ENCODE data around the gene TIMP3. TPM values are rescaled to one million over a fixed set of nuclear protein-coding genes. Genes with fewer than 3 reads are reported as not detected.

Gene TIMP3
- total RNA-seq, 1 donor from 2014 or later = 288 TPM

DNA sequence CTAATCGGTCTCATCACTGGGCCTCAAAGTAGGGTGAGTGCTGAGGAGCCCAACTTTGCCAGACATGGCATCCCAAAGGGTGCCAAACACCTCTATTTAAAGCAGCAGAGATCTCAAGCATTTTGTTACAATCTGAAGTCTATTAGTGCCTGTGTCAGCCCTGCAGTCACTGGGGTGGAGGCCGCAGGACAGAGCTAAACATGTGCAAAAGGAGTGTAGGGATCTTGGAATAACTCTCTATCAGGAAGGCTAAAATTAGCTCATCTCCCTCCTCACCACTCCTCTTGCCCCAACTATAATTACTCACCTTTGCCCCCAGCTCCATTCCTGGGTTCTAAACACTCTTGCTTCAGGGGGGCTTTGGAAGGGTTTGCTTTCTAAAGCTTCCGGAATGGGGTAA, 87.5 kb downstream of the TIMP3 start:
- DNase-seq (ENCODE audit: missing footprints) (no peak), ATAC-seq (peak; percentile 80)
- intact Hi-C loops (cut with DNase I) = loop anchor here (5.0 kb wide), 1 partner anchor 37 kb away; no protein-coding TSS in a partner anchor

DNA sequence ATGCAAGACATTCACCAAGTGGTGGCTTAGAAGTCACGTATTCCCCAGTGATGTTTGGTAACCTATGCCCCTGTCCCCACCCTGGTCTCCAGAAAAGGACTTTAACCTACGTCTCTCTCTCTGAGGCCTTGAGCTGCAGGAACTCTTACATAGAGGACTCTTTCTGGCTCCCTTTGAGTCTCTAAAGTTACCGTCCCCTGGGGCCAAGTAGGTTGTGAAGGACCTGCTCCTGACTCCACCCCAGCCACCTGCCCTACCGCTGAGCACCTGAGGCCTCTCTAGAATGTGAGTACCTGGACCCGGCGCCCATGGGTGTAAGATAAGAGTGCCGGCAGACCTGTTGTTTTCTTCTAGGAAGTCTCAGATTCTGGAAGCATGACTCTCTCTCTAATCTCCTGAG, 95.4 kb downstream of the TIMP3 start:
- DNase-seq (ENCODE audit: missing footprints) (no peak), ATAC-seq (no peak)
- intact Hi-C loops (cut with DNase I) = no loop called here

DNA sequence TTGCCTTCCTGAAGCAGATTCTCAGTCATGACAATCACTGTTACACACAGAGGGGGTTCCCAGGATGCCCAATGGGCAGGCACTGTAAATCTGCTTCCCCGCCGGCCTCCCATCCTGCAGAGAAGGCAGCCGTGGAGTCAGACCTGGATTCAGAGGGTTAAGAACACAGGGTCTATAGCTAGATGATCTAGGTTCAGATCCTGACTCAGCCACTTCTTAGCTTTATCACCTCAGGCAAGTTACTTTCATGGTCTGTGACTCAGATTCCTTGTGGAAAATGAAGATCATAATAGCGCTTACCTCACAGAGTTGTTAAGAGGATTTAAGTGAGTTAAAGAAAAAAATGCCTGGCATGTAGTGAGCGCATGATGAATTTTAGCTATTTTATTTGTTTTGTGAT, 95.9 kb downstream of the TIMP3 start:
- no peak for ATAC-seq
- intact Hi-C loops (cut with DNase I) = no loop called here
- peak; percentile 18 for DNase-seq (ENCODE audit: missing footprints)

DNA sequence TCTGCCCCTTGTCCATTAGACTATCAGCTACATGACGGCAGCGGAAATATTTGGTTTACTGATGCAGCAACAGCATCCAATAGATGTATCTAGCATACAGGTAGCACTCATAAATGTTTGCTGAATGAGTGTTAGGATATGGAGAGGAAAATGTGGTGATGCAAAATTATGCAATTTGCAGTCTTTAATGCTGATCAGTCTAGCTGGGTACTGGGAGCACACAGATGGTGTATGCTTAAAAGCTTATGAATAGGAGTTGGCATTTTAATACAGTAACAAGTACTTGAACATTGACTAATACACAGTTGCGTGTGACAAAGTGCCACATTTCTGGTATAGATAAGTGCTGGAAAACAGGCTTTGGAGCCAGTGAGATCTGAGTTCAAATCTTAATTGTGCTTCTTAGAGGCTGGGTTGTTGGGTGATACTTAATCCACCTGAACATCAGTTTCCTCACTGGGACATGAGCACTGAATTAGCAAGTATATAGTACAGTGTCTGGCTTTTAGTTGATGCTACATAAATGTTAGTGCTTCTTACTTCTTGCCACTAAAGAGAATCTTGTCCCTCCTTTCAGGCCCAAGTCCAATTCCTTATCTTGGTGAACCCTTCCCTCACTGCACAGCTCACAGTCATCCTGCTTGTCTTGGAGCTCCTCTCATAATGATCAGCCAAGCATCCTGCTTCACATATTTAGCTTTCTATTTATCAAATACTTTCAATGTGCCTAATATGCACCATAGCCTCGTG, 99.6 kb downstream of the TIMP3 start:
- ATAC-seq = no peak
- intact Hi-C loops (cut with DNase I) = no loop called here
- no peak for DNase-seq (ENCODE audit: missing footprints)

DNA sequence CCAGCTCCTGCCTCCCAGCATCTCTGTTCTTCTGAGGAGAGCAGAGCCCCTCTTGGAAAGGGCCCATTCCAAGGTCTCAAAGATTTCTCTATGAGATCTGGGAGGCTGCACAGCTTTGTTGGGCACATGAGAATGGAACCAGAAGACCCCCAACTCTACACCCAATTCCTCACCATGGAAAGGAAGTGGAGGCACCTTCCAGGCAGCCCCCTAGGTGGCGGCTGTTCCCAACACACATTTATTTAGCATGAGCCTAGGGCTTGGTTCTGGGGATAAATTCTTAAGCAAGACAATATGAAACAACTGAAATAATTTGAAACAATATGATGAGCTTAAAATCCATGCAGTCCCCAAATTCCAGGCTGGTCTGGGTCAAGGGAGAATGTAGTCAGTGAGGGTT, 100.4 kb downstream of the TIMP3 start:
- intact Hi-C loops (cut with DNase I) = no loop called here
- ATAC-seq = no peak
- no peak for DNase-seq (ENCODE audit: missing footprints)

DNA sequence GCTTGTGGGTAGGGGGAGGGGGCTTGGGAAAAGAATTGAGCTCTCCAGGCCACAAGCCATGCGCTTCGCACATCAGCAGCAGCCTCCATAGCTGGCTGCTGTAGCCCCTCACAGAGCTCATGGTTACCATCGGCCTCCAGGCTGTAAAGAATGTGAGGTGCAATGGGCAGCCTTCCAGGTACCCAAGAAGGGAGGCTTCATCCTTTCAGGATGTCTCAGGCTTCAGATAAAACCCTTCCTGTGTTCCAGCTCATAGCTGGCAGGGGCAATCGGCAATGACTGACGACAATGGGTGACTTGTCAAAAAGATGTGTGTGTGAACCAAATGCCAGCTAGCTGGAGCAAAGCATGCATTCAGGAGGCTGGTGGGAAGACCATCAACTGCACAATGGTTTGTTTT, 102.0 kb downstream of the TIMP3 start:
- ATAC-seq (no peak), DNase-seq (ENCODE audit: missing footprints) (no peak)
- intact Hi-C loops (cut with DNase I) = no loop called here

DNA sequence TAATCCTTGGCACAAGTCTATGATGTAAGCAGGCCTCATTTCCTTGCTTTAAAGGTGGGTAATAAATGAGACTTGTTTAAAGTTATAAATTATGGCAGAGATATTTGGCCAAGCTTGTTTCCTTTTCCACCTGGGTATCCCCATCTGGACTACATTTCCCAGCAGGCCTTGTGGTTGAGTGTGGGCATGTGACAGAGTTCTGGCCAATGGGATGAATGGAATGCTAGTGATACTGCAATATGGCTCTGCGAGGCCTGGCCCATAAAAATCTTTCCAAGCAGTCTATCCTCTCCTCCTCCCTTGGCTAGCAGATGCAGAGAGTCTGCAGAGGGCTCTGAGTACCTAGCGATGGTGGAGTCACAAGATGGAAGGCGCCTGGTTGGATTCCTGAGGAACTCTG, 102.5 kb downstream of the TIMP3 start:
- ATAC-seq (peak; percentile 73), DNase-seq (ENCODE audit: missing footprints) (no peak)
- intact Hi-C loops (cut with DNase I) = no loop called here

DNA sequence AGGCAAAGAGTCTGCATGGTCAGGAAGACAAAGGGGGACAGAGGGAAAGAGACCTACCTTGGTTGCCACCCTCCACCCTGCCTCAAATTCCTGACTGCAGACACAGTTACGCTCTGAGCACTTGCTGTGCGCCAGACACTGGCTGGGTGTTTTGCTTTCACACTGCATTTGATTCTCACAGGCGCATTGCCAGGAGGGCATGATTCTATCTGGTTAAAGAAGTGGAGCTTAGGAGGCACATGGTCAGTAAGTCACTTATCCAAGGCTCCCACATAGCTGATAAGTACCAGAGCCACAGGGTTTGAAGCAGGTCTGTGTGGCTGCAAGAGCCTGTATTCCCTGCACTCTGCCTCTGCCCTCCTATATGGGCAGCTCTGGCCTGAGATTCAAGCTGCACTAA, 103.9 kb downstream of the TIMP3 start:
- ATAC-seq = peak; percentile 27
- DNase-seq (ENCODE audit: missing footprints) = no peak
- intact Hi-C loops (cut with DNase I) = no loop called here

DNA sequence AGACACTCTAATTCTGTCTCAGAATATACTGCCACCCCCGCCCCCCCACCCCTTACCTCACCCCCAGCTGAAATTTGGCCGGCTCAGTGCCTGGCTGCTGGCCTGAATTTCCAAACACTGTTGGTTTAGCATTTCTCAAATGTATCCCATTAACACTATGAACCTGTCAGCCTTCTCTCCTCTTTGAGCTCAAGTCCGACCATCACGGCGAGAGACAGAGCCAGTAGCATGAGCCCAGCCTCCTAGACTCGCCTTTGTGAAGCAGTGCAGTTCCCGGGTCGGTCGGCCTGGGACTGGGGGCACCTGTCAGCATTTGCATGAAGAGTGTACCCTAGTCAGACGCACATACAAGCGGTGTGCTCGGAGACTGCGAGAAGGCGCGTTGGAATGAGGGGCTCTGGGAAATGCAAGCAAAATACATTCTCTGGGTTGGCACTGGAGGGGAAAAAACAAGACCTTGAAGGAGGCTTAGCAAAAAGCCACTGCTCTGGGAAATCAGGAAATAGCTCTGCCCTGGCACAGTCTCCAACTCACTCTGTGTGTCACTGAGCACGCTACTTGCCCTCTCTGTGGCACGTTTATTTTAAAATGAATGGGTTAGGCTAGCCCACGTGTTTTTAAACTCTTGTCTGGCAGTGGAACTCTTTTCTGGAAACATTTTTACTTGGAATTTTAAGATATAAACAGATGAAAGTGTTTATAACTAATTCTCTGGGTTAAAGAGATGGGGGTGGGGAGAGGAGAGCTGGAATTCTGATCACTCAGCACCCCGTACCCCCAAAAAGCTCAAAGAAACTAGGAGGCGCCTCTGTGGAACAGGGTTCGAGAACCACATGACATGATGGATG, 108.3 kb downstream of the TIMP3 start:
- DNase-seq (ENCODE audit: missing footprints) (no peak), ATAC-seq (no peak)
- intact Hi-C loops (cut with DNase I) = no loop called here

DNA sequence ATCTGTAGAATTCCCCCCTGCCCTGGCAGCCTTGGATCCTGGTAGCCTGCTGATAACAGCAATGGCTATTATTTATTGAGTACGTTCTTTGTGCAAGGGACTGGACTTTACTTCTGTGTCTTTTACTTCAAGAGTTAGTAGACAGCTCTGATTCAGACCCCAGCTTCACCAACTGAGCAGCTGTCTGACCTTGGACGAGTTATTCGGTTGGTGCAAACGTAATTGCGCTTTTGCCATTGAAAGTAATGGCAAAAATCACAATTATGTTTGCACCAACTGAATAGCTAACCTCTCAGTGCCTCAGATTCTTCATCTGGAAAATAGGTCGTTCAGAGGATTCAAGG, 108.9 kb downstream of the TIMP3 start:
- ATAC-seq (no peak), DNase-seq (ENCODE audit: missing footprints) (no peak)
- intact Hi-C loops (cut with DNase I) = no loop called here

DNA sequence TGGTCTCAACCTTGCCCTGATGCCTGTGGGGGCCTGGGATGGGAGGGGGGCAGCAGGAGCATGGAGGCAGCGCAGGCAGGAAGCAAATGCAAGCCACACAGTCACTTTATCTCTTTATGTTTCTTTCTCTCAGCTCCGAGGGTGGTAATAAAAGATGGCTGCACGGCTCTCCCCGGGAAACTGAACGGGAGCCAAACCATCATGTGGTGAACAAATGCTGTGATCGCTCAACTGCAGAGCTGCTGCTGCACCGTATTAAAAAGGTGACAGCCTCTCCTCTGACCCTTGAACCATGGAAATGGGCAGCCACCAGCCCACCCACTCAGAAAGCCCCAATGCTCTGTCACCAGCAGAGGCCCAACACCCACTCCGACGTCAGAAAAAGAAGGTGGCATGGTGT, 110.0 kb downstream of the TIMP3 start:
- DNase-seq (ENCODE audit: missing footprints) (no peak), ATAC-seq (no peak)
- intact Hi-C loops (cut with DNase I) = no loop called here
